Tibial nerve (tissue), 4 donors: Measurements from ENCODE around the gene SATL1. TPM values are rescaled to one million over a fixed set of nuclear protein-coding genes. Genes with fewer than 3 reads are reported as not detected.

Experiments used
- DNase-seq, 2 donors: peaks; one replicate each; pipeline ENCODE4 v3.0.0-alpha.2; 2019; ENCODE audit warnings: low spot score in 2 of 2
- H3K27ac ChIP-seq, 4 donors: fragments of 200-600 bp; sonication (generic) in 3 of 4; one replicate each; pipeline ENCODE4 v1.5.1; 2017 to 2019; ENCODE audit warnings: mild to moderate bottlenecking in 1 of 4
- H3K27me3 ChIP-seq, 2 donors: fragments of 200-600 bp; sonication (generic) in 1 of 2; one replicate each; pipeline versions ENCODE4 v1.5.1 to v1.6.0; 2017 to 2019
- H3K36me3 ChIP-seq, 3 donors: fragments of 200-600 bp; sonication (generic); one replicate each; pipeline ENCODE4 v1.5.1; 2018 to 2019
- H3K4me1 ChIP-seq, 4 donors: fragments of 200-600 bp; sonication (generic) in 3 of 4; one replicate each; pipeline ENCODE4 v1.5.1; 2017 to 2019
- H3K4me3 ChIP-seq, 4 donors: fragments of 200-600 bp; sonication (generic) in 3 of 4; one replicate each; pipeline ENCODE4 v1.5.1; 2017 to 2019; ENCODE audit warnings: mild to moderate bottlenecking in 1 of 4, moderate library complexity in 1 of 4
- H3K9me3 ChIP-seq, 4 donors: fragments of 200-600 bp; sonication (generic) in 3 of 4; one replicate each; pipeline ENCODE4 v1.5.1; 2017 to 2019
- CTCF ChIP-seq, 5 experiments: fragments of 200-600 bp in 3 of 5; fragments of 450-650 bp in 2 of 5; sonication (generic) in 3 of 5; IDR thresholded peaks; one replicate each; pipeline ENCODE4 v1.5.1; 2016 to 2019; ENCODE audit warnings: antibody characterized with exemption in 5 of 5, mild to moderate bottlenecking in 3 of 5, moderate library complexity in 2 of 5
- EP300 ChIP-seq, 2 donors: sonication (generic); formaldehyde crosslinking; IDR thresholded peaks; one replicate each; pipeline ENCODE4 v1.6.1; 2017; ENCODE audit warnings: antibody characterized with exemption in 2 of 2, mild to moderate bottlenecking in 1 of 2
- POLR2A ChIP-seq, 2 donors: fragments of 450-650 bp; IDR thresholded peaks; one replicate each; pipeline ENCODE4 v1.6.1; 2017; ENCODE audit warnings: antibody characterized with exemption in 2 of 2, mild to moderate bottlenecking in 2 of 2, moderate library complexity in 2 of 2
- WGBS, 2 donors: methylation state at CpG; one replicate each; pipeline ENCODE4 v1.1.5; 2018; 5-methylcytosine and 5-hydroxymethylcytosine counted together
- total RNA-seq, 4 donors: library from RNA; depleted of rRNA; stranded (reverse); fragments of >200 nt; gene quantifications; one replicate each; pipeline ENCODE4 v1.1.0, GENCODE V29; 2016

The SATL1 gene
- total RNA-seq, 4 donors from 2014 or later: not detected

DNA sequence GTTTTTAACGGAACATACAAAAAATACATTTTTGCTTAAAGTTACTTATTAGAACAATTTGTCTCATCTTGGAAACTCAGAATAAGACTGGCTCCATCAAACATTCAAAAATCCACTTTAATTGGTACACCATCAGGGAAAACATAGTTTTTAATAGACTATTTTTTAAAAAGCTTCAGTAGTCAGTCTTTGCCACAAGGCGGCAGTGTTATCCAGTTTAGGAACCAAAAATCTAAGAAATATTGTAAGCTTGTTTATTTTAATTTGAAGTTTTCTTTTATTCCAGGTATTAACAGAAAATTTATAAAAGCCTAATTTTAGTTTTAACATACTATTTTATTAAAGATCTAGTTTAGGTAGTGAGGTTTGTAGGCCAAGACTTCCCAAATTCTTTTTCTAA lies 132.2 kb downstream of the SATL1 start:
- WGBS, 2 donors: 24 to 41% methylated on average over 2 of the region's 2 CpGs
- Histone ChIP-seq H3K27me3 (no peaks in the 10 kb centered on the region), H3K4me3 (no peak overlapping the region), H3K9me3 (no peaks in the 10 kb centered on the region), H3K4me1 (no peaks in the 10 kb centered on the region), H3K27ac (no peak overlapping the region), H3K36me3 (no peaks in the 10 kb centered on the region)
- TF ChIP-seq POLR2A (IDR thresholded peaks at IDR 0.05) (no peak), EP300 (IDR thresholded peaks at IDR 0.05) (no peak), CTCF (IDR thresholded peaks at IDR 0.05) (peak; percentile 30 to 66 (median 34))
- DNase-seq: peak in 1 of 2 donors; percentile 5

GRCh38 chrX:85109235-85109634 lies 134.3 kb downstream of the SATL1 start:
- WGBS, 2 donors: 50 to 75% methylated on average over 8 of the region's 8 CpGs

DNA sequence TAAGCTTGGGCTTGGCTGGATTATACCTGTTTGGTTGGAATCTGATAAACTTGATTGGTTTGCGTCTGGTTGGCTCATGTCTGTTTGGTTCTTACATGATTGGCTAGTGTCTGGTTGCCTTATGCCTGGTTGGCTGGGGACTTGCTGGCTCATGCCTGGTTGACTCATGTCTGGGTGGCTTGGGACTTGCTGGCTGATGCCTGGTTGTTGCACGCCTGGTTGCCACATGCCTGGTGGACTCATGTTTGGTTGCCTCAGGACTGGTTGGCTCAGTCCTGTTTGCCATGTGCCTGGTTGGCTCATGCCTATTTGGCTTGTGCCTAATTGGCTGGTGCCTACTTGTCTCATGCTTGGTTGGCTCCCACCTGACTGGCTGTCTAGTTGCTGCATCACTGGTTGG lies 135.4 kb downstream of the SATL1 start:
- DNase-seq: no peak
- TF ChIP-seq EP300 (IDR thresholded peaks at IDR 0.05) (no peak), POLR2A (IDR thresholded peaks at IDR 0.05) (no peak), CTCF (IDR thresholded peaks at IDR 0.05) (no peak)

More at GRCh38 chrX:85109235-85109634, 134.3 kb downstream of the SATL1 start:
- TF ChIP-seq CTCF (IDR thresholded peaks at IDR 0.05): peak in 1 of 5 experiments; percentile 34
- no peak for TF ChIP-seq EP300 (IDR thresholded peaks at IDR 0.05)
- no peak for TF ChIP-seq POLR2A (IDR thresholded peaks at IDR 0.05)
- Histone ChIP-seq H3K9me3 (no peaks in the 10 kb centered on the region), H3K27me3 (peaks cover 0 to 3% of the 10 kb centered on the region in 2 donors), H3K4me3 (no peak overlapping the region), H3K27ac (no peak overlapping the region), H3K4me1 (no peaks in the 10 kb centered on the region), H3K36me3 (no peaks in the 10 kb centered on the region)
- DNase-seq: no peak

DNA sequence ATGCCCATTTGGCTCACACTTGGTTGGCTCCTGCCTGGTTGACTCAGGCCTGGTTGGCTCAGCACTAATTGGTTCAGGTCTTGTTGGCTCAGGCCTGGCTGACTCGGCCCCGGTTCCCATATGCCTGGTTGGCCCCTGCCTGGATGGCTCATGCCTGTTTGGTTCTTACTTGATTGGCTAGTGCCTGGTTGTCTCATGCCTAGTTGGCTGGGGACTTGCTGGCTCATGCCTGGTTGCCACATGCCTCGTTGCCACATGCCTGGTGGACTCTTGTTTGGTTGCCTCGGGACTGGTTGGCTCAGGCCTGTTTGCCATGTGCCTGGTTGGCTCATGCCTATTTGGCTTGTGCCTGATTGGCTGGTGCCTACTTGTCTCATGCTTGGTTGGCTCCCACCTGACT lies 136.2 kb downstream of the SATL1 start:
- no peak for DNase-seq
- WGBS, 2 donors: 77 to 94% methylated on average over 2 to 4 of the region's 4 CpGs

More for the DNA sequence above, 135.4 kb downstream of the SATL1 start:
- Histone ChIP-seq H3K9me3 (no peaks in the 10 kb centered on the region), H3K27me3 (peaks cover 0 to 4% of the 10 kb centered on the region in 2 donors), H3K27ac (no peak overlapping the region), H3K4me3 (no peak overlapping the region), H3K36me3 (no peaks in the 10 kb centered on the region), H3K4me1 (no peaks in the 10 kb centered on the region)
- WGBS, 2 donors: 92 to 94% methylated on average over 2 of the region's 2 CpGs

More for the DNA sequence above, 136.2 kb downstream of the SATL1 start:
- TF ChIP-seq CTCF (IDR thresholded peaks at IDR 0.05): no peak
- no peak for TF ChIP-seq POLR2A (IDR thresholded peaks at IDR 0.05)
- no peak for TF ChIP-seq EP300 (IDR thresholded peaks at IDR 0.05)
- H3K27me3 ChIP-seq: peaks cover 0 to 4% of the 10 kb centered on the region in 2 donors
- H3K4me1 ChIP-seq: no peaks in the 10 kb centered on the region
- H3K36me3 ChIP-seq: no peaks in the 10 kb centered on the region
- no peak overlapping the region for H3K4me3 ChIP-seq
- H3K9me3 ChIP-seq: no peaks in the 10 kb centered on the region
- no peak overlapping the region for H3K27ac ChIP-seq
